ENCODE results near the gene SEMA7A.

DNA sequence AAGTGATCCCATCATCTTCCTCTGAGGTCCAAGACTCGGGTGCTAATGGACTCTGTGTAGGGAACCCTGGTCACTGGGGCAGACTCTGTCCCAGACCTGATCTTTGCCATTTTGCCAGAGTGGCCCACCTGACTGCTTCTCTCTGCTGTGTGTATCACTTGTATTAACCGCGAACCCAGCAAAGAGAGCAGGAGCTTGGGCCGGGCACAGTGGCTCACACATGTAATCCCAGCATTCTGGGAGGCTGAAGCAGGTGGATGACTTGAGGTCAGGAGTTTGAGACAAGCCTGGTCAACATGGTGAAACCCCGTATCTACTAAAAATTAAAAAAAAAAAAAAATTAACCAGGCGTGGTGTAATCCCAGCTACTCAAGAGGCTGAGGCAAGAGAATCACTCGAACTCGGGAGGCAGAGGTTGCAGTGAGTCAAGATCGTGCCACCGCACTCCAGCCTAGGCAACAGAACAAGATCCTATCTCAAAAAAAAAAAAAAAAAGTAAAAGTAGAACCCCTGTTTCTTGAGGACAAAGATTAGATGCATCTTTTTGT is 33.4 kb downstream of the SEMA7A start:
- TF ChIP-seq, protein P1, sequence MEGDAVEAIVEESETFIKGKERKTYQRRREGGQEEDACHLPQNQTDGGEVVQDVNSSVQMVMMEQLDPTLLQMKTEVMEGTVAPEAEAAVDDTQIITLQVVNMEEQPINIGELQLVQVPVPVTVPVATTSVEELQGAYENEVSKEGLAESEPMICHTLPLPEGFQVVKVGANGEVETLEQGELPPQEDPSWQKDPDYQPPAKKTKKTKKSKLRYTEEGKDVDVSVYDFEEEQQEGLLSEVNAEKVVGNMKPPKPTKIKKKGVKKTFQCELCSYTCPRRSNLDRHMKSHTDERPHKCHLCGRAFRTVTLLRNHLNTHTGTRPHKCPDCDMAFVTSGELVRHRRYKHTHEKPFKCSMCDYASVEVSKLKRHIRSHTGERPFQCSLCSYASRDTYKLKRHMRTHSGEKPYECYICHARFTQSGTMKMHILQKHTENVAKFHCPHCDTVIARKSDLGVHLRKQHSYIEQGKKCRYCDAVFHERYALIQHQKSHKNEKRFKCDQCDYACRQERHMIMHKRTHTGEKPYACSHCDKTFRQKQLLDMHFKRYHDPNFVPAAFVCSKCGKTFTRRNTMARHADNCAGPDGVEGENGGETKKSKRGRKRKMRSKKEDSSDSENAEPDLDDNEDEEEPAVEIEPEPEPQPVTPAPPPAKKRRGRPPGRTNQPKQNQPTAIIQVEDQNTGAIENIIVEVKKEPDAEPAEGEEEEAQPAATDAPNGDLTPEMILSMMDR (IDR thresholded peaks at IDR 0.05; ENCODE audit: low read length): no peak
- no peak for TF ChIP-seq EZH2 (optimal IDR thresholded peaks at IDR 0.05; ENCODE audit: low read depth, low read length)
- TF ChIP-seq EZH2phosphoT487 (IDR thresholded peaks at IDR 0.05; ENCODE audit: low read length): no peak
